ENCODE measurements around the gene RNF223.
"Not testable (repeated sequence)": the region's sequence is repeated elsewhere in the genome, so short reads cannot be mapped to it uniquely, and the experiment has no call there.

- not testable (repeated sequence) for TF ChIP-seq CTCF, POLR2A (IDR thresholded peaks at IDR 0.05)
These were observed 8.2 kb downstream of the RNF223 start for GRCh38 chr1:1065940-1066304.
